HepG2 (cell line): Measurements from ENCODE around the gene MT1A. TPM values are rescaled to one million over a fixed set of nuclear protein-coding genes. Genes with fewer than 3 reads are reported as not detected.

ENCODE experiments used
- CC2D1A ChIP-seq: sonication (generic); formaldehyde crosslinking; IDR thresholded peaks from 2 replicates; pipeline ENCODE4 v1.8.1; 2023; ENCODE audit warnings: mild to moderate bottlenecking, missing genetic modification reagents
- E2F5 ChIP-seq: sonication (generic); formaldehyde crosslinking; conservative IDR thresholded peaks from 2 replicates; pipeline ENCODE4 v1.4.0; 2020; ENCODE audit warnings: missing genetic modification reagents
- HDAC1 ChIP-seq: sonication (generic); formaldehyde crosslinking; IDR thresholded peaks from 2 replicates; pipeline ENCODE4 v1.5.1; 2020; ENCODE audit warnings: mild to moderate bottlenecking, missing genetic modification reagents
- HMG20A ChIP-seq: IDR thresholded peaks from 2 replicates; pipeline ENCODE4 v1.6.1; 2016; ENCODE audit warnings: borderline replicate concordance
- MXI1 ChIP-seq: IDR thresholded peaks from 3 replicates; pipeline ENCODE4 v1.6.1; 2012; ENCODE audit warnings: low read depth, low read length, inconsistent platforms, borderline replicate concordance
- NFE2L1 ChIP-seq: sonication (generic); formaldehyde crosslinking; IDR thresholded peaks from 2 replicates; pipeline ENCODE4 v1.4.0; 2020; ENCODE audit warnings: missing genetic modification reagents, mild to moderate bottlenecking, borderline replicate concordance
- NR2F2 ChIP-seq: IDR thresholded peaks from 2 replicates; pipeline ENCODE4 v1.6.1; 2012; ENCODE audit warnings: low read depth, inconsistent platforms, borderline replicate concordance
- RBM22 ChIP-seq: fragments of 200-400 bp; formaldehyde crosslinking; optimal IDR thresholded peaks from 2 replicates; pipeline ENCODE3; 2017; ENCODE audit warnings: mild to moderate bottlenecking, low read length, moderate library complexity
- SETDB1 ChIP-seq: sonication (generic); formaldehyde crosslinking; IDR thresholded peaks from 2 replicates; pipeline ENCODE4 v1.5.1; 2020; ENCODE audit warnings: missing genetic modification reagents, mild to moderate bottlenecking, borderline replicate concordance
- SIX4 ChIP-seq: sonication (generic); formaldehyde crosslinking; IDR thresholded peaks from 2 replicates; pipeline ENCODE4 v1.4.0; 2020; ENCODE audit warnings: missing genetic modification reagents
- ZMYM3 ChIP-seq: sonication (generic); formaldehyde crosslinking; IDR thresholded peaks from 2 replicates; pipeline ENCODE4 v1.5.1; 2020; ENCODE audit warnings: mild to moderate bottlenecking, missing genetic modification reagents
- ZNF547 ChIP-seq: sonication (generic); formaldehyde crosslinking; IDR thresholded peaks from 2 replicates; pipeline ENCODE4 v1.5.1; 2020; ENCODE audit warnings: mild to moderate bottlenecking, missing genetic modification reagents
- ZNF567 ChIP-seq: sonication (generic); formaldehyde crosslinking; IDR thresholded peaks from 2 replicates; pipeline ENCODE4 v1.8.1; 2023; ENCODE audit warnings: mild to moderate bottlenecking, missing genetic modification reagents, borderline replicate concordance
- ZNF891 ChIP-seq: sonication (generic); formaldehyde crosslinking; IDR thresholded peaks from 2 replicates; pipeline ENCODE4 v1.5.0; 2020; ENCODE audit warnings: mild to moderate bottlenecking, missing genetic modification reagents
- polyA plus RNA-seq, 8 experiments: library from polyadenylated mRNA; depleted of rRNA in 3 of 8; stranded (reverse) in 7 of 8; unstranded in 1 of 8; fragments of >200 nt; fragmentation: Illumina TruSeq in 4 of 8; extraction: Trizol in 4 of 8; gene quantifications; 2 replicates each; pipeline versions ENCODE4 v1.2.1 to v1.2.3, GENCODE V29; 2011 to 2016; ENCODE audit warnings: low read depth in 4 of 8, missing spikeins in 1 of 8, mixed read lengths in 1 of 8; ENCODE audit not compliant: insufficient read depth in 1 of 8
- total RNA-seq, 5 experiments: library from RNA; depleted of rRNA; stranded (reverse); fragments of >200 nt; fragmentation: Illumina TruSeq; extraction: Trizol; gene quantifications; 2 replicates each; pipeline ENCODE4 v1.2.3, GENCODE V29; 2016; ENCODE audit warnings: low read depth in 1 of 5
- TF ChIP-seq, protein P1 (sequence below): sonication (generic); formaldehyde crosslinking; IDR thresholded peaks from 2 replicates; pipeline ENCODE4 v1.9.0; 2021; ENCODE audit warnings: missing genetic modification reagents, borderline replicate concordance
- TF ChIP-seq, protein P2 (sequence below): sonication (generic); formaldehyde crosslinking; IDR thresholded peaks from 2 replicates; pipeline ENCODE4 v1.5.1; 2020; ENCODE audit warnings: mild to moderate bottlenecking, missing genetic modification reagents, borderline replicate concordance

MT1A gene
- total and polyA plus RNA-seq, 2 of the 13 experiments (the other 11 are each of a cell fraction or from before 2014, with no cell fraction given), result 8.3 to 10.4 TPM

- TF ChIP-seq SETDB1 (CRISPR knock-in tag) (no peak), CC2D1A (CRISPR knock-in tag) (no peak), ZMYM3 (no peak), ZNF547 (CRISPR knock-in tag) (0 out of 2 replicates have a peak, but pooled peaks have one; percentile 30), ZNF567 (CRISPR knock-in tag) (no peak), ZNF891 (CRISPR knock-in tag) (no peak; the same call in 1 of the 2 replicates), RBM22 (no peak), SIX4 (CRISPR knock-in tag) (no peak), NR2F2 (no peak), HMG20A (CRISPR knock-in tag) (no peak), NFE2L1 (CRISPR knock-in tag) (no peak), E2F5 (CRISPR knock-in tag) (no peak), HDAC1 (CRISPR knock-in tag) (peak; percentile 26; the same call in 1 of the 2 replicates), MXI1 (no peak)
- TF ChIP-seq, protein P1, sequence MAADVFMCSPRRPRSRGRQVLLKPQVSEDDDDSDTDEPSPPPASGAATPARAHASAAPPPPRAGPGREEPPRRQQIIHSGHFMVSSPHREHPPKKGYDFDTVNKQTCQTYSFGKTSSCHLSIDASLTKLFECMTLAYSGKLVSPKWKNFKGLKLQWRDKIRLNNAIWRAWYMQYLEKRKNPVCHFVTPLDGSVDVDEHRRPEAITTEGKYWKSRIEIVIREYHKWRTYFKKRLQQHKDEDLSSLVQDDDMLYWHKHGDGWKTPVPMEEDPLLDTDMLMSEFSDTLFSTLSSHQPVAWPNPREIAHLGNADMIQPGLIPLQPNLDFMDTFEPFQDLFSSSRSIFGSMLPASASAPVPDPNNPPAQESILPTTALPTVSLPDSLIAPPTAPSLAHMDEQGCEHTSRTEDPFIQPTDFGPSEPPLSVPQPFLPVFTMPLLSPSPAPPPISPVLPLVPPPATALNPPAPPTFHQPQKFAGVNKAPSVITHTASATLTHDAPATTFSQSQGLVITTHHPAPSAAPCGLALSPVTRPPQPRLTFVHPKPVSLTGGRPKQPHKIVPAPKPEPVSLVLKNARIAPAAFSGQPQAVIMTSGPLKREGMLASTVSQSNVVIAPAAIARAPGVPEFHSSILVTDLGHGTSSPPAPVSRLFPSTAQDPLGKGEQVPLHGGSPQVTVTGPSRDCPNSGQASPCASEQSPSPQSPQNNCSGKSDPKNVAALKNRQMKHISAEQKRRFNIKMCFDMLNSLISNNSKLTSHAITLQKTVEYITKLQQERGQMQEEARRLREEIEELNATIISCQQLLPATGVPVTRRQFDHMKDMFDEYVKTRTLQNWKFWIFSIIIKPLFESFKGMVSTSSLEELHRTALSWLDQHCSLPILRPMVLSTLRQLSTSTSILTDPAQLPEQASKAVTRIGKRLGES (CRISPR knock-in tag), result no peak
- TF ChIP-seq, protein P2, sequence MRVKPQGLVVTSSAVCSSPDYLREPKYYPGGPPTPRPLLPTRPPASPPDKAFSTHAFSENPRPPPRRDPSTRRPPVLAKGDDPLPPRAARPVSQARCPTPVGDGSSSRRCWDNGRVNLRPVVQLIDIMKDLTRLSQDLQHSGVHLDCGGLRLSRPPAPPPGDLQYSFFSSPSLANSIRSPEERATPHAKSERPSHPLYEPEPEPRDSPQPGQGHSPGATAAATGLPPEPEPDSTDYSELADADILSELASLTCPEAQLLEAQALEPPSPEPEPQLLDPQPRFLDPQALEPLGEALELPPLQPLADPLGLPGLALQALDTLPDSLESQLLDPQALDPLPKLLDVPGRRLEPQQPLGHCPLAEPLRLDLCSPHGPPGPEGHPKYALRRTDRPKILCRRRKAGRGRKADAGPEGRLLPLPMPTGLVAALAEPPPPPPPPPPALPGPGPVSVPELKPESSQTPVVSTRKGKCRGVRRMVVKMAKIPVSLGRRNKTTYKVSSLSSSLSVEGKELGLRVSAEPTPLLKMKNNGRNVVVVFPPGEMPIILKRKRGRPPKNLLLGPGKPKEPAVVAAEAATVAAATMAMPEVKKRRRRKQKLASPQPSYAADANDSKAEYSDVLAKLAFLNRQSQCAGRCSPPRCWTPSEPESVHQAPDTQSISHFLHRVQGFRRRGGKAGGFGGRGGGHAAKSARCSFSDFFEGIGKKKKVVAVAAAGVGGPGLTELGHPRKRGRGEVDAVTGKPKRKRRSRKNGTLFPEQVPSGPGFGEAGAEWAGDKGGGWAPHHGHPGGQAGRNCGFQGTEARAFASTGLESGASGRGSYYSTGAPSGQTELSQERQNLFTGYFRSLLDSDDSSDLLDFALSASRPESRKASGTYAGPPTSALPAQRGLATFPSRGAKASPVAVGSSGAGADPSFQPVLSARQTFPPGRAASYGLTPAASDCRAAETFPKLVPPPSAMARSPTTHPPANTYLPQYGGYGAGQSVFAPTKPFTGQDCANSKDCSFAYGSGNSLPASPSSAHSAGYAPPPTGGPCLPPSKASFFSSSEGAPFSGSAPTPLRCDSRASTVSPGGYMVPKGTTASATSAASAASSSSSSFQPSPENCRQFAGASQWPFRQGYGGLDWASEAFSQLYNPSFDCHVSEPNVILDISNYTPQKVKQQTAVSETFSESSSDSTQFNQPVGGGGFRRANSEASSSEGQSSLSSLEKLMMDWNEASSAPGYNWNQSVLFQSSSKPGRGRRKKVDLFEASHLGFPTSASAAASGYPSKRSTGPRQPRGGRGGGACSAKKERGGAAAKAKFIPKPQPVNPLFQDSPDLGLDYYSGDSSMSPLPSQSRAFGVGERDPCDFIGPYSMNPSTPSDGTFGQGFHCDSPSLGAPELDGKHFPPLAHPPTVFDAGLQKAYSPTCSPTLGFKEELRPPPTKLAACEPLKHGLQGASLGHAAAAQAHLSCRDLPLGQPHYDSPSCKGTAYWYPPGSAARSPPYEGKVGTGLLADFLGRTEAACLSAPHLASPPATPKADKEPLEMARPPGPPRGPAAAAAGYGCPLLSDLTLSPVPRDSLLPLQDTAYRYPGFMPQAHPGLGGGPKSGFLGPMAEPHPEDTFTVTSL (CRISPR knock-in tag), result no peak
Measured at GRCh38 chr16:56637814-56638750, at the start of gene MT1A (continued).
